ENCODE results near the gene ADSS1.

ADSS1 gene

GRCh38 chr14:104693482-104694431, 30.3 kb upstream of the ADSS1 start:
- H3K4me3 ChIP-seq (ENCODE audit: low read depth in 1 of 2, low read length in 1 of 2) = no peak overlapping the region
- H3K27ac ChIP-seq = no peak overlapping the region
- TF ChIP-seq, protein P1, sequence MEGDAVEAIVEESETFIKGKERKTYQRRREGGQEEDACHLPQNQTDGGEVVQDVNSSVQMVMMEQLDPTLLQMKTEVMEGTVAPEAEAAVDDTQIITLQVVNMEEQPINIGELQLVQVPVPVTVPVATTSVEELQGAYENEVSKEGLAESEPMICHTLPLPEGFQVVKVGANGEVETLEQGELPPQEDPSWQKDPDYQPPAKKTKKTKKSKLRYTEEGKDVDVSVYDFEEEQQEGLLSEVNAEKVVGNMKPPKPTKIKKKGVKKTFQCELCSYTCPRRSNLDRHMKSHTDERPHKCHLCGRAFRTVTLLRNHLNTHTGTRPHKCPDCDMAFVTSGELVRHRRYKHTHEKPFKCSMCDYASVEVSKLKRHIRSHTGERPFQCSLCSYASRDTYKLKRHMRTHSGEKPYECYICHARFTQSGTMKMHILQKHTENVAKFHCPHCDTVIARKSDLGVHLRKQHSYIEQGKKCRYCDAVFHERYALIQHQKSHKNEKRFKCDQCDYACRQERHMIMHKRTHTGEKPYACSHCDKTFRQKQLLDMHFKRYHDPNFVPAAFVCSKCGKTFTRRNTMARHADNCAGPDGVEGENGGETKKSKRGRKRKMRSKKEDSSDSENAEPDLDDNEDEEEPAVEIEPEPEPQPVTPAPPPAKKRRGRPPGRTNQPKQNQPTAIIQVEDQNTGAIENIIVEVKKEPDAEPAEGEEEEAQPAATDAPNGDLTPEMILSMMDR (IDR thresholded peaks at IDR 0.05) = no peak
- H3K27me3 ChIP-seq = peaks cover 29% of the 10 kb centered on the region
- H3K4me1 ChIP-seq (ENCODE audit: control insufficient read depth in 1 of 2, insufficient read depth in 1 of 2, low read depth in 1 of 2, low read length in 1 of 2) = peaks cover 5 to 8% of the 10 kb centered on the region in 2 experiments
- no peaks in the 10 kb centered on the region for H3K9me3 ChIP-seq
- no peaks in the 10 kb centered on the region for H3K36me3 ChIP-seq

DNA sequence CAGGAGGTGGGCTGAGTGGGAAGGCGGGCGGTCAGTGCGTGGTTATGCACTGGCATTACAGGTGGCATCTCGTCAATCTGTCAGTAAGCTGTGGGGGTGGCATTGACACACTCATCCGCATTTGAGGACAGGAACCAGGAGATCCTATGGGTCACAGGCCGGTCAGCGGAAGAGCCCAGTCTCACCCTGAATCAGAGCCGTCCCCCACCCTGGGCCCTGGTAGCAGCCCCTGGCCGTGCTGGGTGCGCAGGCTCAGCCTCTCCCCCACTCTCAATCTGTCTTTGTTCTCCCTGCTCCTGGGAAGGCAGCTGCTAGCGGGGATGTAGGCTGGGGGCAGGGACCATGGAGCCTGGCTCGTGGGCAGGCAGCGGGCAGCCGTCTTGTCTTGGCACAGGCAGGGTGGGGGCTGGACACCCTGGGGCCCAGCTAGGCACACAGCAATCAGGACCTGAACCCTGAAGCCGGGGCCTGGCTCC, 29.5 kb upstream of the ADSS1 start:
- Histone ChIP-seq H3K27me3 (peaks cover 22% of the 10 kb centered on the region), H3K9me3 (no peaks in the 10 kb centered on the region), H3K4me3 (ENCODE audit: low read depth in 1 of 2, low read length in 1 of 2) (no peak overlapping the region), H3K4me1 (ENCODE audit: control insufficient read depth in 1 of 2, insufficient read depth in 1 of 2, low read depth in 1 of 2, low read length in 1 of 2) (peaks cover 5 to 7% of the 10 kb centered on the region in 2 experiments), H3K36me3 (no peaks in the 10 kb centered on the region), H3K27ac (no peak overlapping the region)
- TF ChIP-seq, protein P1 (IDR thresholded peaks at IDR 0.05) = no peak

DNA sequence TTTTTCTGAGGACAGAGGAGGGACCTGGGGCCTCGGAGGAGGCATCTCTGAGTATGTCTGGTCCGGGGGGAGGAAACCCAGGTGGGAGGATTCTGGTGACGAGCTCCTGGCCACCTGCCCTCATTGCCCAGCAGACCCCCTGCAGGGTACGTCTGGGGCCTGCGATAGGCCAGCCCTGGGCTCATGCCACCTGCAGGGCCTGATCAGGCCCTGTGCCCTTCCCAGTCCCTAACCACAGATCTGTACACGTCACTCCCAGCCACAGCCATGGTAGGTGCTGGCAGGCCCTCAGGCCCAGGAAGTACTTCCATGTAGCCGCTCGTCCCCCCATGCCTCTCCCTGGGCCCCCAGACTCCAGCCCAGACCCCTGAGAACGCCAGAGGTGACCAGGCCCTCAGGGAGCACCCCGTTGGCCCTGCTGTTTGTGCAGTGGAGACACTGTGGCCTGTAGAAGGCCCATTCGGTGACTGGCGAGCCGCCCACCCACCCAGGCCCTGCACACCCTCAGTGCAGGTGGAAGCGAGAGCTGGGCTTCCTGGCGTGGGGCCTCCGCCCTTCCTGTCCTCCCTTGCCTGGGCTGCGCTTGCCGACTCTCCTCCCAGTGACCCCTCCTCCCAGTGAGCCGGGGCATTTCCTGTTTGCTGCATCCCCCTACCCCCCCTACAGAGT, 28.9 kb upstream of the ADSS1 start:
- H3K4me1 ChIP-seq (ENCODE audit: control insufficient read depth in 1 of 2, insufficient read depth in 1 of 2, low read depth in 1 of 2, low read length in 1 of 2) = peaks cover under 1 to 1% of the 10 kb centered on the region in 2 experiments
- H3K9me3 ChIP-seq = no peaks in the 10 kb centered on the region
- no peak overlapping the region for H3K4me3 ChIP-seq (ENCODE audit: low read depth in 1 of 2, low read length in 1 of 2)
- no peak overlapping the region for H3K27ac ChIP-seq
- TF ChIP-seq, protein P1 (IDR thresholded peaks at IDR 0.05) = no peak
- H3K36me3 ChIP-seq = no peaks in the 10 kb centered on the region
- H3K27me3 ChIP-seq = peaks cover 16% of the 10 kb centered on the region

DNA sequence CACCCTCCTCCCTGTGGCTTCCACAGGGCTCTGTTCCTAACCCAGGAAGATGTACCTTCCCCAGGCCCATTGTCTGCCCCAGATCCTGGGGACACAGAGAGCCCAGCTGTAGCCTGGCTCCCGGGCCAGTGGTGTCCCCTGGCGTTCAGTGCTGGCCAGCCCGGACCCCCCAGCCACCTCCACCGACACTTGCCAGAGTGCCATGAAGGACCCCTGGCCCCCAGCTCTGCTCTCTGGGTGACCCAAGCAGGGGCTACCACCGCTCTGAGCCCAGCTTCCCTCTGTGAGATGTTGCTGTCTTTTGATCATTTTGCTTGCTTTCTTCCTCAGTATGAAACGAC, 28.4 kb upstream of the ADSS1 start:
- TF ChIP-seq, protein P1 (IDR thresholded peaks at IDR 0.05) = no peak
- Histone ChIP-seq H3K9me3 (no peaks in the 10 kb centered on the region), H3K4me1 (ENCODE audit: control insufficient read depth in 1 of 2, insufficient read depth in 1 of 2, low read depth in 1 of 2, low read length in 1 of 2) (no peaks in the 10 kb centered on the region), H3K36me3 (no peaks in the 10 kb centered on the region), H3K27me3 (peaks cover 11% of the 10 kb centered on the region), H3K4me3 (ENCODE audit: low read depth in 1 of 2, low read length in 1 of 2) (no peak overlapping the region), H3K27ac (no peak overlapping the region)

DNA sequence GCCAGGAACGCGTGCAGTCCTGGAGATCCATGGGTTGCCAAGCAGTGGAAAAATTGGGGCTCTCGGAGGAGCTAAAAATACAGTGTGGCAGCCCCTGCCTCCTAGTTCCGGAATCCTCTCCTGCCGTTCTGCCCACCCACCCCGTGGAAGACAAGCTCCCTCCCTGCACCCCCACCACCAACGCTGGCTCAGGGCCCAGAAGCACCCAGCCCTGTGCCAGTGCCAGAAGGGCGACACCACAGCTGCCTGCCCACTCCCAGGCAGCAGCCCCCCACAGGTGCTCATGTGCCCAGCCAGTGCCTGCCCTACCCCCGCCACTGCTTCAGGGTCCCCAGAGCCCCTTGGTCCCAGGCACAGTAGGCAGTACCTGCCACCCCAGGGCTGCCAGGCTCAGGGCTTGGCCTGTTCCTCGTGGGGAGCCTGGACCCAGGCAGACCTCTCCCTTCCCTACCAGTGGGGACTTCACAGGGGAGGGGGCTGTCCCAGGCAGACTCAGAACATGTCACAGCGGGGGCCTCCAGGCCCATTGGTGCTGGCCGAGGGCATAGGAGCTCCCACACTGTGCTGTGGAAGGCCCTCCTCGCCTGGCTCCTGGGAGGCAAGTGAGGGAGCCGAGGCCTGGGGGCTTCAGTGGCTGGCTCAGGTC, 27.2 kb upstream of the ADSS1 start:
- Histone ChIP-seq H3K27me3 (no peaks in the 10 kb centered on the region), H3K36me3 (no peaks in the 10 kb centered on the region), H3K9me3 (no peaks in the 10 kb centered on the region), H3K4me1 (ENCODE audit: control insufficient read depth in 1 of 2, insufficient read depth in 1 of 2, low read depth in 1 of 2, low read length in 1 of 2) (no peaks in the 10 kb centered on the region), H3K27ac (no peak overlapping the region), H3K4me3 (ENCODE audit: low read depth in 1 of 2, low read length in 1 of 2) (no peak overlapping the region)
- TF ChIP-seq, protein P1 (IDR thresholded peaks at IDR 0.05) = no peak
